ENCODE measurements around the gene CDSN. TPM values are rescaled to one million over a fixed set of nuclear protein-coding genes. Genes with fewer than 3 reads are reported as not detected.

Gene CDSN
- total and polyA plus RNA-seq, 2 experiments from 2014 or later: not detected

DNA sequence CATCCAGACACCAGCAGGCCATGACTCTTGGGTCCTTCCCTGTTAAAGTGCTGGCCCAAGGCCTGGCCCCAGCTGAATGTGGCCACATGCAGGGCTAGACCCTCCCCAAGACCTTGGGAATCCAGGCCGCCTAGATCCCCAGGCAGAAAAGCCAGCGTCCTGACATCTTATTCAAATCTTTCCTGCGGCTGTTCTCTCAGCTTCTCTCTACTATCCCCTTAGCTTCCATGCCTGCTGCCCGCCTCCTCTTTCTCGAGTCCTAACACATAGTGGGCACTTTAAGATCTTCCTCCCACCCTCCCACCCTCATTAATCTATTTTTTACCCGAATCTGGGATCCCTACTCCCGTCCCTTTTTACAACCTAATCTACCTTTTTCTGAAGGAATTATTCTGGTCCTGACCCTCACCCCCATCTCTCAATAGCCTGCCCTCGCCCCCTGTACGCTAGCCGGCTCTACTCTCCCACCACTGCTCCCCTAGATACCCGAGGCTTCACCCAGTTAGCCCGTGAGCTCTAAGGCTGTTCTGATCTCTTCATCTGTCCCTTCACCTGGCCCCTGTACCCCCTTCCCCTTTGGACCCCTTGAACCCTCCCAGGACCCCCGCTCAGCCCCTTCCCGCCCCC is 37.4 kb upstream of the CDSN start, which contains the start of gene CCHCR1:
Gene CCHCR1, minus strand, starts transcription at position 290 of the 627 bp plus-strand sequence. Its CDS starts 202 bp downstream, at position 88.
- no peaks in the 10 kb centered on the region for H3K9me2 ChIP-seq (replicated peaks; ENCODE audit: insufficient read depth)
- peak within 1 kb of the TSS; percentile 38 for H3K4me3 ChIP-seq
- H3K27me3 ChIP-seq: no peaks in the 10 kb centered on the region
- peak within 1 kb of the TSS; percentile 83 for H3K4me2 ChIP-seq
- no peak for DNase-seq (ENCODE audit: low spot score)
- H4K20me1 ChIP-seq (ENCODE audit: insufficient read depth, poor library complexity, severe bottlenecking): no peaks in the 10 kb centered on the region
- H2AFZ ChIP-seq: peak within 1 kb of the TSS; percentile 68
- no peaks in the 10 kb centered on the region for H3K79me2 ChIP-seq
- no peaks in the 10 kb centered on the region for H3K36me3 ChIP-seq (replicated peaks; ENCODE audit: insufficient read depth, low read depth)
- no peaks in the 10 kb centered on the region for H3K9me3 ChIP-seq (ENCODE audit: low read depth)
- no peak for TF ChIP-seq EZH2 (IDR thresholded peaks at IDR 0.05; ENCODE audit: borderline replicate concordance)
- TF ChIP-seq, protein P1, sequence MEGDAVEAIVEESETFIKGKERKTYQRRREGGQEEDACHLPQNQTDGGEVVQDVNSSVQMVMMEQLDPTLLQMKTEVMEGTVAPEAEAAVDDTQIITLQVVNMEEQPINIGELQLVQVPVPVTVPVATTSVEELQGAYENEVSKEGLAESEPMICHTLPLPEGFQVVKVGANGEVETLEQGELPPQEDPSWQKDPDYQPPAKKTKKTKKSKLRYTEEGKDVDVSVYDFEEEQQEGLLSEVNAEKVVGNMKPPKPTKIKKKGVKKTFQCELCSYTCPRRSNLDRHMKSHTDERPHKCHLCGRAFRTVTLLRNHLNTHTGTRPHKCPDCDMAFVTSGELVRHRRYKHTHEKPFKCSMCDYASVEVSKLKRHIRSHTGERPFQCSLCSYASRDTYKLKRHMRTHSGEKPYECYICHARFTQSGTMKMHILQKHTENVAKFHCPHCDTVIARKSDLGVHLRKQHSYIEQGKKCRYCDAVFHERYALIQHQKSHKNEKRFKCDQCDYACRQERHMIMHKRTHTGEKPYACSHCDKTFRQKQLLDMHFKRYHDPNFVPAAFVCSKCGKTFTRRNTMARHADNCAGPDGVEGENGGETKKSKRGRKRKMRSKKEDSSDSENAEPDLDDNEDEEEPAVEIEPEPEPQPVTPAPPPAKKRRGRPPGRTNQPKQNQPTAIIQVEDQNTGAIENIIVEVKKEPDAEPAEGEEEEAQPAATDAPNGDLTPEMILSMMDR (IDR thresholded peaks at IDR 0.05; ENCODE audit: poor library complexity): no peak
- 13% methylated on average over 13 of the region's 14 CpGs for WGBS (ENCODE audit: low lambda C conversion rate, missing lambda C conversion rate)
- H3K27ac ChIP-seq: no peak within 1 kb of the TSS
- H3K4me1 ChIP-seq (ENCODE audit: insufficient read depth): peaks cover 5% of the 10 kb centered on the region

- H3K4me2 ChIP-seq: no peak overlapping the region
- no peak for DNase-seq (ENCODE audit: low spot score)
Measured at GRCh38 chr6:31156641-31157040, 36.4 kb upstream of the CDSN start.

DNA sequence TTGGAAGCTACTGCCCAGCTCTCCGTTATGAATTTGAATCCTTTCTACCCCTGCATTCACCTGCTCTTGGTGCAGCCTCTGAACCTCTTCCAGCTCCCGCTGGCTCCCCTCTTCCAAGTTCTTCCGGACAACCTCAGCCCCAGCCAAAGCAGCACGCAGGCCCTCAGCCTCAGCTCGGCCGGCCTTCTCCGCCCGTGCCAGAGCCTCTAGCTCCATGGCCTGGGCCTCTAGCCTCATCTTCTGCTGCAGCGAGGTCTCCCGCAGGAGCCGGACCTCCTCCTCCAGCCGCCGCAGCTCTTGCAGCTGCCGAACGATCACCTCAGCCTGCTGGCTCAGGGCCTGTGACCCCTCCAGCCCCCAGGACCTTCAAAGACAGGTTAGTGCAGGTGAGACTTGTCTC is 34.2 kb upstream of the CDSN start:
- no peak overlapping the region for H3K4me2 ChIP-seq
- no peaks in the 10 kb centered on the region for H4K20me1 ChIP-seq (ENCODE audit: insufficient read depth, poor library complexity, severe bottlenecking)
- H2AFZ ChIP-seq: no peak overlapping the region
- DNase-seq (ENCODE audit: low spot score): no peak
- no peaks in the 10 kb centered on the region for H3K79me2 ChIP-seq
- 98% methylated on average over 15 of the region's 15 CpGs for WGBS (ENCODE audit: low lambda C conversion rate, missing lambda C conversion rate)
- H3K36me3 ChIP-seq (replicated peaks; ENCODE audit: insufficient read depth, low read depth): no peaks in the 10 kb centered on the region
- H3K4me1 ChIP-seq (ENCODE audit: insufficient read depth): peaks cover 5% of the 10 kb centered on the region
- TF ChIP-seq EZH2 (IDR thresholded peaks at IDR 0.05; ENCODE audit: borderline replicate concordance): no peak
- TF ChIP-seq EZH2phosphoT487 (IDR thresholded peaks at IDR 0.05; ENCODE audit: low read depth, severe bottlenecking, unreplicated experiment): no peak
- TF ChIP-seq, protein P1 (IDR thresholded peaks at IDR 0.05; ENCODE audit: poor library complexity): no peak
- no peaks in the 10 kb centered on the region for H3K27me3 ChIP-seq
- H3K27ac ChIP-seq: no peak overlapping the region
- H3K4me3 ChIP-seq: no peak overlapping the region
- H3K9me3 ChIP-seq (ENCODE audit: low read depth): no peaks in the 10 kb centered on the region
- H3K9me2 ChIP-seq (replicated peaks; ENCODE audit: insufficient read depth): no peaks in the 10 kb centered on the region

More at GRCh38 chr6:31156641-31157040, 36.4 kb upstream of the CDSN start:
- Histone ChIP-seq H3K4me3 (no peak overlapping the region), H3K79me2 (no peaks in the 10 kb centered on the region), H4K20me1 (ENCODE audit: insufficient read depth, poor library complexity, severe bottlenecking) (no peaks in the 10 kb centered on the region), H2AFZ (no peak overlapping the region), H3K27me3 (no peaks in the 10 kb centered on the region), H3K9me2 (replicated peaks; ENCODE audit: insufficient read depth) (no peaks in the 10 kb centered on the region), H3K36me3 (replicated peaks; ENCODE audit: insufficient read depth, low read depth) (no peaks in the 10 kb centered on the region), H3K27ac (no peak overlapping the region), H3K4me1 (ENCODE audit: insufficient read depth) (peaks cover 5% of the 10 kb centered on the region), H3K9me3 (ENCODE audit: low read depth) (no peaks in the 10 kb centered on the region)
- TF ChIP-seq, protein P1 (IDR thresholded peaks at IDR 0.05; ENCODE audit: poor library complexity): no peak
- TF ChIP-seq EZH2 (IDR thresholded peaks at IDR 0.05; ENCODE audit: borderline replicate concordance): no peak
- TF ChIP-seq EZH2phosphoT487 (IDR thresholded peaks at IDR 0.05; ENCODE audit: low read depth, severe bottlenecking, unreplicated experiment): no peak
- WGBS (ENCODE audit: low lambda C conversion rate, missing lambda C conversion rate): 94% methylated on average over 7 of the region's 7 CpGs
